Globus pallidus (tissue), 1 donor: ENCODE measurements around the gene SLIT1.

Source experiments
- DNase-seq: peaks from one replicate; pipeline ENCODE4 v3.0.0-alpha.2; 2015; ENCODE audit warnings: low spot score

SLIT1 gene

GRCh38 chr10:96968682-96969423, 216.9 kb downstream of the SLIT1 start:
- DNase-seq, result no peak

GRCh38 chr10:96967847-96968246, 217.9 kb downstream of the SLIT1 start:
- DNase-seq, result no peak

- peak; percentile 46 for DNase-seq
These were observed 221.6 kb downstream of the SLIT1 start for GRCh38 chr10:96964131-96964530.

GRCh38 chr10:96960872-96961271, 224.9 kb downstream of the SLIT1 start:
- no peak for DNase-seq

GRCh38 chr10:96959733-96960132, 226.0 kb downstream of the SLIT1 start:
- DNase-seq, result no peak

DNA sequence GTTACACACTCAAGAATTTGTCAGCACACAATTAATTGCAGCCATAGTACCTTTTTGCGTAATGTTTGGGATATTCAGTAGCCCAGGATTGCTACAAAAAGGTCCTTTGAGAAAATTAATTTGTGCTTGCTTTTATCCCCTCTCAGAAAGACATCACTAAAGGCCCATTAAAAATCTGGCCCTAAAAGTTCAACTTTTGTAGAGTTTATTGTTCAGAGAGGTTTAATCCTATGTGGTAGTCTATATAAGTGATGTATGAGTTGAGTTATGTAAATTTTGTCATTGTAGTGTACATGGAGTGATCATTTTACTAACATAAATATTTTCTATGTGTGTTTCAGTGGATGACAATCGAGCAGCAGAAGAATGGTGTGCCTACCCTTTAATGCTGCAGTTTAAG, 227.7 kb downstream of the SLIT1 start:
- DNase-seq, result no peak

DNA sequence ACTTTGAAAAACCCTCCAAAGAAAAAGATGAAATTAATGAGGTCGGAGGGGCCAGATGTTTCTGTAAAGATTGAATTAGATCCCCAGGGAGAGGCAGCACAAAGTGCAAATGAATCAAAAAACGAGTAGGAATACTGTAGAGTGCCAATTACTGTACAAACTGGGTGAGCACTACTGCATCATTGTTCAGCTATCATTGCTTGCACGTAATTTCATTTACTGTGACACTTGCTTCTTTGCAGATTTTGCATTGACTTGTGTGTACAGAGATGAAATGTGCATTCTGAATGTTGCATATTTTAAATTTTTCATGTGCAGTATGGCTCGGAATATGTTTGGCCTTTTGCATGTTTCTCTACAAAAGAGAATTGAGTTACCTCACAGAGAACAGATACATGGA, 230.0 kb downstream of the SLIT1 start:
- DNase-seq, result no peak

DNA sequence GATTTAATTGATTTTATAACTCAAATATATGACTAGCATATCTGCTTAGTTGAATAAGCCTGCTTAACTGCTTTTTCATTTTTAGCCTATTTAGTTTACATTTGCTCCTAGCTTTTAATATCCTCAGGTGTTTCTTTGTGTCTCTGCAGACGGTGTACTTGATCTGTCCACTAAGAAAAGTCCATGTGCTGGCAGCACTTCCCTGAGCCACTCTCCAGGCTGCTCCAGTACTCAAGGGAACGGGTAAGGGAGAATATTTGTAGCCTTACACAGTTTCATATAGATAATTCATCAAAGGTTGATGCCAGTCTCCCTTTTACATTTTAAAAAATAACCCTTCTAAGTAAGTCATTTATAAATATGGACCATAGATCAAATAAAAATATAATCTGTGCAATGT, 233.8 kb downstream of the SLIT1 start:
- DNase-seq, result no peak

GRCh38 chr10:96949039-96949683, 236.6 kb downstream of the SLIT1 start:
- DNase-seq, result no peak
